Measurements from ENCODE around the gene EXOC4.
A peak's percentile ranks its signal among the peaks of the same experiment; 100 is the strongest.

EXOC4 gene

DNA sequence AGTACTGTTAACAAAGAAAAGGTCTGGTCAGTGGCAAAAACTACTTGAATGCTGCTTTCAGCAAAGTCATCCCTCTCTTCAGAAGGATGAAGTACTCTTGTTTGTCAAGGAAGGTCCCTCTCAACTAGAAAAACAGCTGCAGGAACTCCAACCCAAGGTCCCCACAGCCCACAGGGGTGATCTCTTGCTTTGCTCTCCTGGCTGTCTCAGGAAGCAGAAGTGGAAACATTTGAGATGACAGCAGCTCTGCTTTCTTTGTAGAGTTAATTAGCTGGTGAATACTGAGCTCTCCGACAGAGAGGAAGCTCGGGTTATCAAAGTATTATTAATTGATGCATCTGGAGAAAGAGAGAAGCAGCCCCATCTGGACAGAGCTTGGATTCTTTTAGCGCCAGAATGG, 848.8 kb downstream of the EXOC4 start:
- no peak overlapping the region for H3K27ac ChIP-seq
- H3K27me3 ChIP-seq: no peaks in the 10 kb centered on the region
- no peak for TF ChIP-seq Cebpa-rat (IDR thresholded peaks at IDR 0.05)
- no peaks in the 10 kb centered on the region for H4K20me1 ChIP-seq
- peaks cover 0 to 8% (median under 1%) of the 10 kb centered on the region in 11 experiments; a peak in 3 of 22 replicates for H3K9me3 ChIP-seq (replicated peaks in 1 of 11)
- peaks cover 7 to 18% (median 16%) of the 10 kb centered on the region in 10 experiments; a peak in 18 of 20 replicates for H3K4me1 ChIP-seq
- H3K4me2 ChIP-seq: peak overlapping the region in 10 of 11 experiments; percentile 5 to 58 (median 36); a peak in 17 of 22 replicates
- H3K4me3 ChIP-seq: no peak overlapping the region
- H3K36me3 ChIP-seq: no peaks in the 10 kb centered on the region
- no peak overlapping the region for H3K9ac ChIP-seq

DNA sequence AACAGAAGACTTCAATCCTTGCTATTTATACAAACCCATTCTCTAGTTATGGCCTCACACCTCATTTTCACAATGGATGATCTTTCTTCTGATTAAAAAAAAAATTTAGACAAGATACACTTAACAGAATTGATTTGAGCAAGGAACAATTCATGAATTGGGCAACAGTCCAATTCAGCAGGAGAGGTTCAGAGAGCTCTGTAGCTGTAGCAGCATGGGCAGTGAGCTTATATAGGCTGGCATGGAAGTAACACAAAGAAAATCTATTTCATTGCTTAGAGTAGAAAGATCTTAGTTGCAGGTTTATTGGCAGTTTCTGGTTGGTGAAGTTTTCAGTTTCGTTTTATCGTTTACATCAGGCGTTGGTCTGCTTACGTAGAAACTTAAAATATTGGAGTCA, 851.3 kb downstream of the EXOC4 start:
- Histone ChIP-seq H3K27me3 (no peaks in the 10 kb centered on the region), H3K4me3 (no peak overlapping the region), H3K4me2 (no peak overlapping the region), H3K9me3 (replicated peaks in 1 of 11) (peaks cover 0 to 18% (median 6%) of the 10 kb centered on the region in 11 experiments; a peak in 5 of 22 replicates), H3K36me3 (no peaks in the 10 kb centered on the region), H3K4me1 (peaks cover 7 to 18% (median 16%) of the 10 kb centered on the region in 10 experiments; a peak in 18 of 20 replicates), H3K9ac (no peak overlapping the region), H3K27ac (no peak overlapping the region), H4K20me1 (no peaks in the 10 kb centered on the region)
- no peak for TF ChIP-seq Cebpa-rat (IDR thresholded peaks at IDR 0.05)

GRCh38 chr7:134105841-134106240, 853.0 kb downstream of the EXOC4 start:
- H4K20me1 ChIP-seq: no peaks in the 10 kb centered on the region
- no peak overlapping the region for H3K9ac ChIP-seq
- no peak for TF ChIP-seq Cebpa-rat (IDR thresholded peaks at IDR 0.05)
- peaks cover 0 to 18% (median 6%) of the 10 kb centered on the region in 11 experiments; a peak in 5 of 22 replicates for H3K9me3 ChIP-seq (replicated peaks in 1 of 11)
- H3K4me2 ChIP-seq: no peak overlapping the region
- H3K27ac ChIP-seq: no peak overlapping the region
- H3K4me1 ChIP-seq: peaks cover 7 to 18% (median 16%) of the 10 kb centered on the region in 10 experiments; a peak in 18 of 20 replicates
- no peaks in the 10 kb centered on the region for H3K36me3 ChIP-seq
- H3K27me3 ChIP-seq: no peaks in the 10 kb centered on the region
- H3K4me3 ChIP-seq: no peak overlapping the region

DNA sequence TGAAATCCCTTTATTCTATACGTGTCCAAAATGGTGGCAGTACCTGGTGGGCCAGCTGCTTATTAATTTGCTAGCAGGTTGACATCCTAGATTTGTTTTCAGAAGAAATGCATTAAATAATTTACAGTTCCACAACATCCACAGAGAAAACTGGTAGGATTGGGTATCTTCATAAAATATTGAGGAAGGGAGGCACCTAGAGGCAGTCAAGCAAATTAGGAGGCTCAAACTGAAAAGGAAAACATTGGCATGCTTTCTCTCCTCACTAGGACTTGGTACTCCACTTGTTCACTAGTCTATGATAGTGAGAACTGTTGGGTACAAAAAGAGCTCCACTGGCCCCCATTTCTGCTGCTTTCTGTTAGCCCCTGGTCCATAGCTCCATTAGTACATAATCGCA, 855.9 kb downstream of the EXOC4 start:
- Histone ChIP-seq H3K4me1 (peaks cover 0 to 16% (median 12%) of the 10 kb centered on the region in 10 experiments; a peak in 15 of 20 replicates), H4K20me1 (no peaks in the 10 kb centered on the region), H3K27ac (no peak overlapping the region), H3K27me3 (no peaks in the 10 kb centered on the region), H3K9ac (no peak overlapping the region), H3K36me3 (no peaks in the 10 kb centered on the region), H3K9me3 (replicated peaks in 1 of 11) (peaks cover 6 to 21% (median 14%) of the 10 kb centered on the region in 11 experiments; a peak in 15 of 22 replicates), H3K4me2 (no peak overlapping the region), H3K4me3 (no peak overlapping the region)
- TF ChIP-seq Cebpa-rat (IDR thresholded peaks at IDR 0.05): no peak

DNA sequence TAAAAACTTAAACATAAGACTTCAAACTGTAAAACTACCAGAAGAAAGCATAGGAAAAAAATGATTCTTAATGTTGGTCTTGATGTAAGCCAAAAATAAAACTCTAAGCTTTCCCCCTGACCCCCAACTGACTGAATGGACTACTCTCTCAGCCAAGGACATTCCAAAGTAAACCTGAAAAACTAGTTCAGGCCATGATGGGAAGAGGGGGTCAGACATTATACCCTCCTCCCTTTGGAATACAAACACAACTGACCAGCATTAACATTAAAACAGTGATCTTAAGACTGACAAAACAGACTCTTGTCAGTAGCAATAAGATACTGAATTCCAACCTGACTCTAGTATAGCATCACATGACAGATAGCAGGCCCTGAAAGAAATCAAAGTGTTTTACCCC, 860.8 kb downstream of the EXOC4 start:
- TF ChIP-seq Cebpa-rat (IDR thresholded peaks at IDR 0.05): no peak
- H3K4me3 ChIP-seq: no peak overlapping the region
- H3K4me2 ChIP-seq: peak overlapping the region in 6 of 11 experiments; percentile 45 to 77 (median 64); a peak in 11 of 22 replicates

GRCh38 chr7:134114992-134115391, 862.1 kb downstream of the EXOC4 start:
- no peak overlapping the region for H3K4me2 ChIP-seq
- no peaks in the 10 kb centered on the region for H3K27me3 ChIP-seq
- no peak for TF ChIP-seq Cebpa-rat (IDR thresholded peaks at IDR 0.05)
- H4K20me1 ChIP-seq: no peaks in the 10 kb centered on the region
- H3K4me3 ChIP-seq: no peak overlapping the region
- no peak overlapping the region for H3K9ac ChIP-seq
- H3K27ac ChIP-seq: no peak overlapping the region
- peaks cover 0 to 16% (median 12%) of the 10 kb centered on the region in 10 experiments; a peak in 15 of 20 replicates for H3K4me1 ChIP-seq
- no peaks in the 10 kb centered on the region for H3K36me3 ChIP-seq
- H3K9me3 ChIP-seq (replicated peaks in 1 of 11): peaks cover 5 to 23% (median 20%) of the 10 kb centered on the region in 11 experiments; a peak in 17 of 22 replicates

More for the DNA sequence above, 860.8 kb downstream of the EXOC4 start:
- Histone ChIP-seq H3K9ac (no peak overlapping the region), H3K27ac (no peak overlapping the region), H3K9me3 (replicated peaks in 1 of 11) (peaks cover 5 to 23% (median 20%) of the 10 kb centered on the region in 11 experiments; a peak in 17 of 22 replicates), H3K27me3 (no peaks in the 10 kb centered on the region), H3K4me1 (peaks cover 0 to 16% (median 12%) of the 10 kb centered on the region in 10 experiments; a peak in 15 of 20 replicates), H4K20me1 (no peaks in the 10 kb centered on the region), H3K36me3 (no peaks in the 10 kb centered on the region)
